ENCODE results near the gene TNNI3K.

Gene TNNI3K

GRCh38 chr1:74375376-74375775 lies 140.2 kb downstream of the TNNI3K start:
- no peak for DNase-seq (ENCODE audit: low spot score)
- FAIRE-seq = no peak

DNA sequence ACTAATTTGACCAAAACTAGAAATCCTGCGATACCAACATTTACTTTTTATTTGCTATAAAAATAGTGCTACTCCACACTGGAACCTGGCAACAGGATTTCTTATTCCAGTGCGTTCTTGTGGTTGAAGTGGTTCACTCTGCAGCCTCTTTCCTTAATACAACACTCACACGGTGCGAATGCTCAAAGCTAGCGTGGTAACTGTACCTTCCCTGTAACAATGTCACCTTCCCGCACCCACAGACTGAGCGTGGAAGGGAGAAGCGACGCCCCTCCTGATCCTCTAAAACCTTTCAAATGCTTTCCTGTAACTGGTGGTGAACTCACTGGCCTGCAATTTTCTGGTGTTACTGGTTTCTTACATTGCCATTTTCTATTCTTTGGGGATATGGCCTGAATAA lies 145.1 kb downstream of the TNNI3K start:
- no peak for FAIRE-seq

DNA sequence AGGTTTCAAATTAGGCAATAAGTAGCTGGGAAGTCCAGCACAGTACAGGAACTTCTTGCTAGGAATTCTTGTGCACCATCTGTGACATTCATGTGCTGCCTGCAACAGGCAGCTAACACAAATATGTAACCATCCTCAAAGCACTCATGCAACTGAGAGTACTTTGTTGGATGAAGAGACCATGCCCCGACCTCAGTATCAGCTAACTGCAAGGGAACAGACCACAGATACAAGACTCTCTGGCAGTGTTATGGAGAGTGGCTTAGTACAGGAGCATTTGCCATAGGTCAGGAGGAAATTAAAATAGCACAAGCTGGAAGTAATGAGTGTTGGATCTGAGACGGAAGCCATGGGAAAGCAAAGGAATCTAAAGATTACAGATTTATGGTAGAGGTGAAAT lies 153.7 kb downstream of the TNNI3K start:
- DNase-seq (ENCODE audit: low spot score) (no peak), FAIRE-seq (no peak)

More for the DNA sequence above, 145.1 kb downstream of the TNNI3K start:
- DNase-seq (ENCODE audit: low spot score) = no peak

DNA sequence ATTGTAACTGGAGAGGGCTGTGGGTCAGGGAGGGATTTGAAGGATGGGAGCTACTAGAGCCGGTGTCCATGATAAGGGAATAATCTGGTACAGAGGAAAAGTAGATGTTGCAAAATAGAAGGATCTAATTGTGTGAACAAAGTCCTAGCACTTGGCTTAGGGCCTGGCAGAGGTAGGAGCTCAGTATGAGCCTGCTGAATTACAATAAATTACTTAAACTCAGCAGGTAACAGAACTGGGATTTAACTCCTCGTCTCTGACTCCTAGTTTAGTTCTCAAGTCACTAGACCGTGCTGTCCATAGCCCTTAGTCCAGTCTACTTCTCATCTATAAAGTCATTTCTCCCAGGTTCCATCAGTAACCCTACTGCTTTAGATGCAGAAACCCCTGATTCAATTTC lies 157.0 kb downstream of the TNNI3K start:
- FAIRE-seq = no peak

DNA sequence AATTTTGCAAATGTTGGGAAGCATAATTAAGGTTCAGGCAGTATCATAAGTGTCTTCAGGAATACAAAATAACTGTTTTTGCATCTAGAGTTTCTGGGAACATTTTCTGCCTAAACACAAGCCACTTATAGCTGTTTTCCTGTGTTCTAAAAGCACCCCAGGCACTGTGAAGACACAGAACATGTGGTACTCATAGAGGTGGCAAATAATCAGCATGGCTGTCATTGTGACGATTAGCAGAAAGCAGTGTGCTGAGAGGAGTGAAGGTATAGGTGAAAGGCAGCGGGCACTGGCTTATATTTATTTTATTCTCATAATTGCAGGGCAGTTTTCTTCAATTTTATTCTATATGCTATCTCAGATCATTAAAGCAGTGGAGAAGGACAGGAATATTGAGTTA lies 157.7 kb downstream of the TNNI3K start:
- FAIRE-seq (no peak), DNase-seq (ENCODE audit: low spot score) (no peak)

More for the DNA sequence above, 157.0 kb downstream of the TNNI3K start:
- DNase-seq (ENCODE audit: low spot score) = no peak

DNA sequence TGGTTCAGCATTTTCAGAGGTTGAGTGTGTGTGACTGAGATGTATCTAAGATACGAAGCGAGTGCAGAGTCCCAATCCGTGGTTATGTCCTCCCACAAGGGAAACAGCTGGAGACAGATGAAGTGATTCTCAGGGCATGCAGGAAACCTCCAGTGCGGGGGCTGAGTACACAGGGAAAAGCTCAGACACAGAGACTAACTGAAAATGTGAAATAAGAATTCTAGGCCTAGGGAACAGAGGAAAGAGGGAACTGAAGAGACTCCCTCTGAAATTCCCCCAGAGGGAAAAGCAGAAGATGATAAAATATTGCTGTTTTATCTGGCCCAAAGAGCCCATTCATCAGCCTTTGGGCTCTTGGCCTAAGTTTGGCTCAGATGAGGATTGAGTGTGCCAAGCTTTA lies 160.4 kb downstream of the TNNI3K start:
- no peak for FAIRE-seq
- no peak for DNase-seq (ENCODE audit: low spot score)

DNA sequence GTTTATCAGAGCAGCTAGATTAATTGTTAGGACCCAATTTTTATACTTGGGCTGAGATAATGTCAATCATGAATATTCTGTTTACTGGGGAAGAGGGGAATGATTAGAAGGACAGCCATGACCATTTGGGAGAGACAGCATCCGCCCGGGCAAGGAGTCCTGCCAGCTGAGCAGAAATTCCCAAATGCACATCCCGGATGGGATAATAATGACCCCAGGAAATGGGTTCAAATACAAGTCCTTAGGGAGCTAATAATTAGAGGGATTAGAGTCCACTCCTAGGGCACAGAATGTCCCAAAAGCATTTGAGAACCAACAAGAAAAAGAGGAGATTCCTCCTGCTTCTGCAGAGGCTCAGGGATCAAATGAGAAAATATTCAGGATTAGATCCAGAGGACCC lies 161.3 kb downstream of the TNNI3K start:
- DNase-seq (ENCODE audit: low spot score) (no peak), FAIRE-seq (no peak)

DNA sequence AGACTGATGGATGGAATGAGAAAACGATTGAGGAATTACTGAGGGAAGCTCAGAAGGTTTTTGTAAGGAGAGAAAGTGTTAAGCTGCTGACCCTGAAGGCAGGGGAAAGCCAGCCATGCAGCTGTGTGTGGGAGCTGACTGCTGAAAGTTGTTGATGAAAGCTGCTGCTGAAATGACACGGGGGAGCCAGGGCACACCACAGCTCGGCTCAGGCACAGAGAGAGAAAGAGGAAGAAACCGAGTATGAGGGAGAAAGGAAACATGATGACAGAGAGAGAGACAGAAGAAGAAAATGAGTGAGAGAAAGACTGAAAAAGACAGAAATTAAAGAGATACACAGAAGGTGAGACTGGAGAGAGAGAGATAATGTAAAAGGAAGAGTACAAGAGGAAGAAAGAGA lies 161.7 kb downstream of the TNNI3K start:
- FAIRE-seq = no peak
- no peak for DNase-seq (ENCODE audit: low spot score)

- no peak for FAIRE-seq
These were observed 164.1 kb downstream of the TNNI3K start for GRCh38 chr1:74399249-74399648.

GRCh38 chr1:74402873-74403272 lies 167.7 kb downstream of the TNNI3K start:
- DNase-seq (ENCODE audit: low spot score) (no peak), FAIRE-seq (no peak)

More at GRCh38 chr1:74399249-74399648, 164.1 kb downstream of the TNNI3K start:
- no peak for DNase-seq (ENCODE audit: low spot score)

GRCh38 chr1:74403606-74404005 lies 168.4 kb downstream of the TNNI3K start:
- FAIRE-seq (no peak), DNase-seq (ENCODE audit: low spot score) (no peak)

- DNase-seq (ENCODE audit: low spot score) (no peak), FAIRE-seq (no peak)
These were observed 171.6 kb downstream of the TNNI3K start for GRCh38 chr1:74406759-74407158.

- DNase-seq (ENCODE audit: low spot score) (no peak), FAIRE-seq (no peak)
These were observed 172.7 kb downstream of the TNNI3K start for GRCh38 chr1:74407902-74408301.

GRCh38 chr1:74412244-74412643 lies 177.1 kb downstream of the TNNI3K start:
- no peak for DNase-seq (ENCODE audit: low spot score)
- FAIRE-seq = no peak

GRCh38 chr1:74415935-74416334 lies 180.7 kb downstream of the TNNI3K start:
- DNase-seq (ENCODE audit: low spot score) (no peak), FAIRE-seq (no peak)

- FAIRE-seq (no peak), DNase-seq (ENCODE audit: low spot score) (no peak)
These were observed 184.4 kb downstream of the TNNI3K start for GRCh38 chr1:74419611-74420010.

DNA sequence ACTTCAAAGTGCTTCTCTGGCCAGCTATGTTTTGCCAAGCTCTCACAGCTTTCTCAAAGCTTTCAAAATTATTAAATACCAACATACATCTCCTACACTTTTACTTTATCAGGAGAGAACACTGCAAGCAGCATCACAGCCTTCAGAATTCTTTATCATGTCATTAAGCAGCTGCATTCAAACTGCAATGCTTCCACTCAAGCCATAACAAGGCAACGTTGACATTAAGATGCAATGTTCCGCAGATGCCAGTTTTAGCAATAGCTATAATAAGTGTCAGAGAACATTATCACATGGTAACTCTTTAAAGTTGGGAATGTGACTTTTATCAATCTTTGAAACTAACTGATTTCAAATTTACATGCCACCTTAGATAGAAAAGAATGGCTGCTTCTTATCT lies 185.3 kb downstream of the TNNI3K start:
- DNase-seq (ENCODE audit: low spot score) (no peak), FAIRE-seq (no peak)

GRCh38 chr1:74422421-74423292 lies 187.5 kb downstream of the TNNI3K start:
- DNase-seq (ENCODE audit: low spot score) (no peak), FAIRE-seq (no peak)

DNA sequence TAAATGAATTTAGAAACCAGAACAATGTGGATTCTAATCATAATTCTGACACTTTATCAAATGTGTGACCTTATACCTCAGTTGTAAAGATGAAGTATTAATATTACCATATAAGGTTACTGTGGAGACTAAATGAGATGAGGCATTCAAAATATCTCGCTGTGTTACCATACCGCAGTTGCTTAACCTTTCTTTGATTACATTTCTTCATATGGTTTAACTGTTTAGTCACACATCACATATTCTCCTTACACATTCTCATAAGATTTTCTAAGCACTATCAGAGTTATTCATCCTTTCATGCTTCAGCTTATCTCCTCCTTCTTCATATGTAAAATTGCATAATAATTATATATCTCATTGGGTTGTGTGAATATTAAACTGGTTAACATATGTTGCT lies 188.3 kb downstream of the TNNI3K start:
- FAIRE-seq (no peak), DNase-seq (ENCODE audit: low spot score) (no peak)

- DNase-seq (ENCODE audit: low spot score) (no peak), FAIRE-seq (no peak)
These were observed 190.5 kb downstream of the TNNI3K start for GRCh38 chr1:74425676-74426075.

DNA sequence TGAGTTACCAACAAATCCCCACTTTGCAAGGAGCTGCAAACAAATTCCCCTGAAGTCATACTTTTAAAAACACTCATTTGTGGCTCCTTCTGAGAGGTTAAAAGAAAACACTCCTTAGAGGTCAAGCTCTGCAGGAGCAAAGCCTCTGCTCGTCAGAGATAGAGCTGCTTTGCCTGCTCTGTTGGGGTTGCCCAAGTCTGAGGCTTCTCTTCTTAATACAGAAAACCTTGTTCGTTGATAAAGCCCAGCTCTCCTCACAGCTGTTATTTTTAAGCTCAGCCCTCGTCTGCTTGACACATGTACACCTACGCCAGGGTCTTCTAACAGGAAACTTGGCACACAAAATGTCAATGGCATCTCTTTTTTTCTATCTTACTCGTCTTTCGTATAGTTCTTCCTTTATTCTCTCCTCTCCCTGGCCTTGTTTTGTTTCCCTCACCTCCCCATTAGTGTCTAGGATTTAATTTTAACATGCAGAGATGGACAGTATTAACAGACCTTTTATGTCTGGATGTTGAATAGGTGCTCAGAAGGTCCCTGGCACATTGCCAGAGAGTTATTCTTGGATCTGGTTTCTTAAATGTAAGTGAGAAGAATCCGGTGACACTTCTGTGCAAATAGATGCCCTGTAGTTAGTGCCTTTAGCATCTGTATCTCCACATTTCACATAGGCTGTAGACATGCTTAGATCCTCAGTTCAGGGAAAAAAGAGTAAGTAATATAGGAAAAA lies 191.2 kb downstream of the TNNI3K start:
- peak; percentile 40 for FAIRE-seq
- DNase-seq (ENCODE audit: low spot score) = no peak

- DNase-seq (ENCODE audit: low spot score) (peak; percentile 3), FAIRE-seq (no peak)
These were observed 192.5 kb downstream of the TNNI3K start for GRCh38 chr1:74427681-74428080.

GRCh38 chr1:74429580-74429979 lies 194.4 kb downstream of the TNNI3K start:
- DNase-seq (ENCODE audit: low spot score) = no peak
- FAIRE-seq = no peak
